PC-3 (cell line): ENCODE data around the gene JDP2. TPM values are rescaled to one million over a fixed set of nuclear protein-coding genes. Genes with fewer than 3 reads are reported as not detected.

Source experiments
- ATAC-seq: fragments of 200-7000 bp; cut with Tn5 transposase; 2 replicates; pipeline ENCODE4 v1.9.1; 2020; ENCODE audit warnings: mild to moderate bottlenecking, moderate library complexity
- BruUV-seq: library from RNA; stranded (reverse); fragments of 400-500 nt; replicated peaks from 2 replicates; lab custom pipeline; 2021; lab: Mats Ljungman, UMichigan
- CTCF ChIA-PET: fragments of 300-600 bp; sonication (Branson Sonifier 250); formaldehyde crosslinking; loops from one replicate; lab custom pipeline; 2022; ENCODE audit warnings: antibody characterized with exemption; lab: Charles Lee
- POLR2A ChIA-PET: fragments of 300-600 bp; sonication (Branson Sonifier 250); formaldehyde crosslinking; loops from one replicate; lab custom pipeline; 2022; ENCODE audit warnings: antibody characterized with exemption; ENCODE audit not compliant: unreplicated experiment; lab: Charles Lee
- DNase-seq: peaks from one replicate; pipeline ENCODE4 v3.0.0-alpha.2; 2015
- H2AFZ ChIP-seq: fragments of 300-600 bp; sonication (generic); 2 replicates; pipeline ENCODE4 v1.6.0; 2016; ENCODE audit warnings: antibody characterized with exemption, low read length
- H3F3A ChIP-seq: fragments of 300-600 bp; sonication (generic); one replicate; pipeline ENCODE4 v1.6.0; 2017; ENCODE audit warnings: antibody characterized with exemption, low read length, control low read depth, mild to moderate bottlenecking; ENCODE audit not compliant: unreplicated experiment
- H3K27ac ChIP-seq: fragments of 300-600 bp; sonication (generic); 2 replicates; pipeline ENCODE4 v1.5.1; 2016; ENCODE audit warnings: mild to moderate bottlenecking, low read length
- H3K27me3 ChIP-seq: fragments of 300-600 bp; sonication (generic); 2 replicates; pipeline ENCODE4 v1.6.1; 2016; ENCODE audit warnings: low read length, mixed read lengths
- H3K36me3 ChIP-seq: fragments of 300-600 bp; sonication (generic); 2 replicates; pipeline ENCODE4 v1.6.1; 2016; ENCODE audit warnings: low read depth, mixed run types, low read length, mixed read lengths
- H3K4me1 ChIP-seq: fragments of 300-600 bp; sonication (generic); 2 replicates; pipeline ENCODE4 v1.5.1; 2016; ENCODE audit warnings: low read length; ENCODE audit not compliant: insufficient read depth
- H3K4me2 ChIP-seq: fragments of 300-600 bp; sonication (generic); 2 replicates; pipeline ENCODE4 v1.6.0; 2016; ENCODE audit warnings: low read length
- H3K4me3 ChIP-seq: fragments of 300-600 bp; sonication (generic); 2 replicates; pipeline ENCODE4 v1.5.1; 2016; ENCODE audit warnings: mild to moderate bottlenecking, low read length, mixed read lengths
- H3K79me2 ChIP-seq: fragments of 300-600 bp; sonication (generic); 2 replicates; pipeline ENCODE4 v1.6.1; 2017; ENCODE audit warnings: low read length, mixed read lengths
- H3K9ac ChIP-seq: fragments of 300-600 bp; sonication (generic); 2 replicates; pipeline ENCODE4 v1.6.0; 2016; ENCODE audit warnings: mild to moderate bottlenecking, low read length
- H3K9me2 ChIP-seq: fragments of 300-600 bp; sonication (generic); replicated peaks from 2 replicates; pipeline ENCODE4 v1.6.1; 2016; ENCODE audit warnings: mixed run types, low read length, mixed read lengths
- H3K9me3 ChIP-seq: fragments of 300-600 bp; sonication (generic); 2 replicates; pipeline ENCODE4 v1.6.1; 2016; ENCODE audit warnings: low read length, mixed read lengths
- H4K20me1 ChIP-seq: fragments of 300-600 bp; sonication (generic); 2 replicates; pipeline ENCODE4 v1.6.1; 2016; ENCODE audit warnings: low read length, mixed read lengths
- CTCF ChIP-seq: fragments of 300-600 bp; sonication (generic); conservative IDR thresholded peaks from 2 replicates; pipeline ENCODE4 v1.5.1; 2017; ENCODE audit warnings: antibody characterized with exemption, low read depth, mild to moderate bottlenecking, low read length
- EZH2 ChIP-seq: fragments of 300-600 bp; sonication (generic); IDR thresholded peaks from one replicate; pipeline ENCODE4 v1.6.1; 2017; ENCODE audit warnings: antibody characterized with exemption, mild to moderate bottlenecking, low read length; ENCODE audit not compliant: unreplicated experiment
- EZH2phosphoT487 ChIP-seq: fragments of 300-600 bp; sonication (generic); IDR thresholded peaks from 2 replicates; pipeline ENCODE4 v1.6.1; 2018; ENCODE audit warnings: mild to moderate bottlenecking, antibody characterized with exemption, low read length, borderline replicate concordance
- intact Hi-C: fragments of 100-400 bp; cut with micrococcal nuclease; formaldehyde crosslinking; loops from 2 replicates; pipeline ENCODE4 v1.9.0; 2023
- total RNA-seq: library from RNA; depleted of rRNA; stranded (reverse); fragments of >200 nt; gene quantifications from 2 replicates; pipeline ENCODE4 v1.2.3, GENCODE V29; 2014

The JDP2 gene
- total RNA-seq, 1 experiment from 2014 or later: 5.8 TPM

DNA sequence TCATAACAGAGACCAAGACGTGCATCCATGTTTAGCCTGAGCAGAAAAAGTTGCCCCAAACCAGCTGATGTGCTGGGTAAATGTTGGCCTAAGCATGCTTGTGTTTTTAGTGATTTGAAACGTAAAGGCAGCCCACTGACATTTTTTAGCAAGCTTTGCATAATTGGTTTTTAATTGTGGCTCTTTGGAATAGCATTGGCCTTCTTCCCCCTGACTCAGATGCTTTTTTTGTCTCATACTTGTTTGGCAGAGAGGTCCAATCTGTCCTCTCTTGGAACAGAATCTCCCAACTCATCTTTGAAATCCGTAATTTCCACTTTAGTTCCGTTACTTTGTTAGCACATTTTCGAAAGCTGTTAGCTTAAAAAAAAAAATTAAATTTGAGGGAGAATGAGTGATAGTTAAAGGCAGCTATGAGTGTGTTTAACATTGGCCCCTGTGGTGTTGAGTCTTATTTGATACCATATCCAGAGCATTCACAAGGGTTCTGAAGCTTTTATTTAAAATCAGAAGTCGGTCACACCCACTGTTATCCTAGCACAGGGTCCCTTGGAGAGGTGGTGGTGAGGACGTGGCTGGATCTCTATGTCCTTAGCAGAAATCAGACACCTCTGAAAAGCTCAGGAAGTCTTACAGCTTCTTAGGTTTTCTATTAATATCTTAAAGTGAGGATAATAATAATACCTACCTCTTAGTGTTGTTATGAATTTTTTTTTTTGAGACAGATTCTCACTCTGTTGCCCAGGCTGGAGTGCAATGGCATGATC is 15.6 kb downstream of the JDP2 start:
- TF ChIP-seq EZH2 (no peak), CTCF (no peak), EZH2phosphoT487 (no peak)
- H3K36me3 ChIP-seq: no peaks in the 10 kb centered on the region
- ChIA-PET POLR2A (no interaction called here), CTCF (interaction anchor here (0.6 kb wide), 1 partner anchor 943 kb away, joined by 3 read pairs; no protein-coding TSS in a partner anchor)
- no peaks in the 10 kb centered on the region for H3K9me3 ChIP-seq
- no peaks in the 10 kb centered on the region for H3K79me2 ChIP-seq
- H3K27me3 ChIP-seq: no peaks in the 10 kb centered on the region
- no TSS peak for BruUV-seq
- intact Hi-C loops: no loop called here
- H3K4me2 ChIP-seq: no peak overlapping the region
- no peak overlapping the region for H3K27ac ChIP-seq
- H4K20me1 ChIP-seq: no peaks in the 10 kb centered on the region
- no peaks in the 10 kb centered on the region for H3F3A ChIP-seq
- DNase-seq: no peak
- H3K9ac ChIP-seq: no peak overlapping the region
- no peak overlapping the region for H2AFZ ChIP-seq
- no peak overlapping the region for H3K4me3 ChIP-seq
- H3K4me1 ChIP-seq: peaks cover 8% of the 10 kb centered on the region; the same call in 1 of the 2 replicates
- no peak for ATAC-seq
- no peaks in the 10 kb centered on the region for H3K9me2 ChIP-seq

DNA sequence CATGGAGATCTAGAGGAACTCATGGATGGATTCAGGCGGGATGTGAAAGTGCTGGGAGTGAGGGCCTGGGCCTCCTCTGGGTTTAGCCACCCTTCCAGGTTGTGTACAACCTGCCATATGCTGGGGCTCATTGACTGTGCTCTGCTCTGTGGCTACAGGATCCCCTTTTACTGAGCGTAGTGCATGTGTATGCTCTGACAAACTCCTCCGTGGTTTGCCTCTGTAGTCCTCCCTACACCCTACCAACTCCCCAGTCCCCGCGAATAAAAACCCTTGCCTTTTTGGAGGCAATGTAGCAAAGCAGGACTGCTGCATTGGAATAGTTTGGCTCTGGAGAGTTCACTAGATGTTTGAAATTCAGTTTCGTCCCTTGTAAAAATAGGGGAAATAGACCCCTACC is 17.4 kb downstream of the JDP2 start:
- H3K9me3 ChIP-seq: no peaks in the 10 kb centered on the region
- CTCF ChIA-PET: no interaction called here
- H3K27me3 ChIP-seq: no peaks in the 10 kb centered on the region
- no peaks in the 10 kb centered on the region for H3K36me3 ChIP-seq
- no peak overlapping the region for H3K9ac ChIP-seq
- intact Hi-C loops: no loop called here
- DNase-seq (no peak), ATAC-seq (no peak)
- no peak for TF ChIP-seq EZH2
- TF ChIP-seq EZH2phosphoT487: no peak
- no peak for TF ChIP-seq CTCF
- no peaks in the 10 kb centered on the region for H3K79me2 ChIP-seq
- no peaks in the 10 kb centered on the region for H4K20me1 ChIP-seq
- H3K27ac ChIP-seq: no peak overlapping the region
- no peak overlapping the region for H3K4me3 ChIP-seq
- no peaks in the 10 kb centered on the region for H3F3A ChIP-seq
- no TSS peak for BruUV-seq
- no peak overlapping the region for H2AFZ ChIP-seq
- no peaks in the 10 kb centered on the region for H3K9me2 ChIP-seq
- no peak overlapping the region for H3K4me2 ChIP-seq
- POLR2A ChIA-PET: no interaction called here
- peaks cover 17% of the 10 kb centered on the region for H3K4me1 ChIP-seq

DNA sequence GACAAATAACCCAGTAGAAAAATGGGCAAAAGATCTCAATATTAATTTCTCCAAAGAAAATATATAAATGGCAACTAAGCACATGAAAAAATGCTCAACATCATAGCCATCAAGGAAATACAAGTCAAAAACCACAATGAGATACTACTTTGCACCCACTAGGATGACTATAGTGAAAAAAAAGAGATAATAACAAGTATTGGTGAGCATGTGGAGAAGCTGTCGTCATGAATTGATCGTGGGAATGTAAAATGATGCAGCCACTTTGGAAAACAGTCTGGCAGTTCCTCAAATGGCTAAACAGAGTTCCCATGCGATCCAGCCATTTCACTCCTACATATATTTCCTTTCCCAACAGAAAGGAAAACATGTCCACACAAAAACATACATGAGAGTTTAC is 18.1 kb downstream of the JDP2 start:
- H3K9ac ChIP-seq: no peak overlapping the region
- BruUV-seq: no TSS peak
- peaks cover 24% of the 10 kb centered on the region for H3K4me1 ChIP-seq
- no peak overlapping the region for H3K4me3 ChIP-seq
- H3F3A ChIP-seq: no peaks in the 10 kb centered on the region
- H3K27ac ChIP-seq: no peak overlapping the region
- H3K36me3 ChIP-seq: no peaks in the 10 kb centered on the region
- no peak for DNase-seq
- H2AFZ ChIP-seq: no peak overlapping the region
- H3K27me3 ChIP-seq: no peaks in the 10 kb centered on the region
- H4K20me1 ChIP-seq: no peaks in the 10 kb centered on the region
- no peaks in the 10 kb centered on the region for H3K9me3 ChIP-seq
- ChIA-PET POLR2A (no interaction called here), CTCF (no interaction called here)
- no peak for ATAC-seq
- no peak overlapping the region for H3K4me2 ChIP-seq
- TF ChIP-seq CTCF (no peak), EZH2 (no peak), EZH2phosphoT487 (no peak)
- intact Hi-C loops: no loop called here
- H3K9me2 ChIP-seq: no peaks in the 10 kb centered on the region
- H3K79me2 ChIP-seq: no peaks in the 10 kb centered on the region
